HFF-Myc (cell line): ENCODE measurements around the gene MARK4.

Experiments
- DNase-seq: peaks from one replicate; pipeline ENCODE4 v3.0.0-alpha.2; 2011; ENCODE audit warnings: low read depth; ENCODE audit errors: extremely low read depth
- H3K4me3 ChIP-seq: replicated peaks from 2 replicates; pipeline ENCODE4 v1.5.1; 2011; ENCODE audit warnings: low read depth, mild to moderate bottlenecking, control low read depth, low read length
- TF ChIP-seq, protein P1 (sequence below): IDR thresholded peaks from 2 replicates; pipeline ENCODE4 v1.5.1; 2012; ENCODE audit warnings: mild to moderate bottlenecking, low read depth, low read length, control low read depth; ENCODE audit errors: missing control alignments

The MARK4 gene

GRCh38 chr19:45271098-45271734 lies 20.1 kb downstream of the MARK4 start:
- DNase-seq: no peak
- H3K4me3 ChIP-seq: no peak overlapping the region
- TF ChIP-seq, protein P1, sequence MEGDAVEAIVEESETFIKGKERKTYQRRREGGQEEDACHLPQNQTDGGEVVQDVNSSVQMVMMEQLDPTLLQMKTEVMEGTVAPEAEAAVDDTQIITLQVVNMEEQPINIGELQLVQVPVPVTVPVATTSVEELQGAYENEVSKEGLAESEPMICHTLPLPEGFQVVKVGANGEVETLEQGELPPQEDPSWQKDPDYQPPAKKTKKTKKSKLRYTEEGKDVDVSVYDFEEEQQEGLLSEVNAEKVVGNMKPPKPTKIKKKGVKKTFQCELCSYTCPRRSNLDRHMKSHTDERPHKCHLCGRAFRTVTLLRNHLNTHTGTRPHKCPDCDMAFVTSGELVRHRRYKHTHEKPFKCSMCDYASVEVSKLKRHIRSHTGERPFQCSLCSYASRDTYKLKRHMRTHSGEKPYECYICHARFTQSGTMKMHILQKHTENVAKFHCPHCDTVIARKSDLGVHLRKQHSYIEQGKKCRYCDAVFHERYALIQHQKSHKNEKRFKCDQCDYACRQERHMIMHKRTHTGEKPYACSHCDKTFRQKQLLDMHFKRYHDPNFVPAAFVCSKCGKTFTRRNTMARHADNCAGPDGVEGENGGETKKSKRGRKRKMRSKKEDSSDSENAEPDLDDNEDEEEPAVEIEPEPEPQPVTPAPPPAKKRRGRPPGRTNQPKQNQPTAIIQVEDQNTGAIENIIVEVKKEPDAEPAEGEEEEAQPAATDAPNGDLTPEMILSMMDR: no peak

- TF ChIP-seq, protein P1: no peak
- H3K4me3 ChIP-seq: no peak overlapping the region
- no peak for DNase-seq
These were observed 20.7 kb downstream of the MARK4 start for GRCh38 chr19:45271735-45272108.

GRCh38 chr19:45273521-45273855 lies 22.4 kb downstream of the MARK4 start:
- no peak for DNase-seq
- TF ChIP-seq, protein P1: no peak

DNA sequence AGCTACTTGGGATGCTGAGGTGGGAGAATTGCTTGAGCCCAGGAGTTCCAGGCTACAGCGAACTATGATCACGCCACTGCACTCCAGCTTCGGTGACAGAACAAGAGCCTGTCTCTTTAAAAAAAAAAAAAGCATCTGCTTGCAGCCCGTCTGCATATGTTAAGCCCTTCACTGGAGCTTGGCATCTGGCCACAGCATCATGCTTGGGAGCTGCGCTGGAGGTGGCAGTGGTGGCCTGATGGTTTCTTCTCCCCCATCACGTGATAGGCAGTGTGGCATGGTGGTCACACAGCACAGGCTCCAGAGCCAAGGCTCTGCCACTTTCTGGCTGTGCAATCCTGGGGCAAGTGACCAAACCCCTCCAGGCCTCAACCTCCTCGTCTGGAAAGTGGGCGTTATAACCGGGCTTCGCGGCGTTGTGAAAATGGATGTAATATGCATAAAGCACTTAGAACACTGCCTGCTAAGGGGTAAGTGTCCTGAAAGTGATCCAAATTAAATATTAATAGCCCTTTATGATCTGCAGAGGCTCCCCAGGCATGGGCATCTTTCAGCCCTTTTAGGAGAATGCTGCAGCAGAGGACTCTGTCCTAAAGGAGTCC lies 24.4 kb downstream of the MARK4 start:
- peak; percentile 52 for DNase-seq
- TF ChIP-seq, protein P1: no peak
- no peak overlapping the region for H3K4me3 ChIP-seq

More at GRCh38 chr19:45273521-45273855, 22.4 kb downstream of the MARK4 start:
- H3K4me3 ChIP-seq: no peak overlapping the region

DNA sequence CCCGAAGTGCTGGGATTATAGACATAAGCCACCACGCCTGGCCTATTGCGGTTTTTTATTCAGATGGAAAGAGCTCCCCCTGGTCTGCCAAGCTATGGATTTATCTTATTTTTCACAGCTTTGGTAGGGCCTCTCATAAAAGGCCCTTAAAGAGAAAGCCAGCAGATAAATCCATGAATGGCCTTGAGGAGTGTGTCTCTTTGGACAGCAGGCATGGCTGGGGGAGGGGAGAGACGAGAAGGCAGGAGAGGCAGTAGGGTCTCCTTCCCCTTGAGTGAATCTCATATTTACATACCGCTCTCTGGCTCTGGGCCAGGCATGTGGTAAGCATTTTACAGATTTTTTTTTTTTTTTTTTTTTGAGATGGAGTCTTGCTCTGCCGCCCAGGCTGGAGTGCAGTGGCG lies 25.2 kb downstream of the MARK4 start:
- TF ChIP-seq, protein P1: no peak
- DNase-seq: peak; percentile 10
- H3K4me3 ChIP-seq: no peak overlapping the region

DNA sequence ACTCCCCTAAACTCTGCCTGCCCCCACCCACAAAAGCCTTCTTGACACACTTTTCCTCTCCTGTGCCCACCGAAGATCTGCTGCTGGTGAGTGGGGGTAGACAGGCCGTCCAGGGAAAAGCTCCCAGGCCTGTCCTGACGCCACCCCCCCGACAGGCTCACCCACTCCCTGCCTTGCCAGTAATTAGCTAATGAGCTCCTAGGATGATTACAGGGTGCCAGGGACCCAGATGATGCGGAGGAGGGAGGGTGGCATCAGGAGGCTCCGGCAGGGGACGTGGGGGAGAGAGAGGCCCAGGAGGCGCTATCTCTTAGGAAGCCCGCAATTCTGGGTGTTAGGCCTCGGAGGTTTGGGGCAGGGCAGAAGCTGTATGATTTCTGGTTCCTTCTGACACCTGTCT lies 27.0 kb downstream of the MARK4 start:
- TF ChIP-seq, protein P1: no peak
- no peak for DNase-seq
- no peak overlapping the region for H3K4me3 ChIP-seq

- H3K4me3 ChIP-seq: no peak overlapping the region
- no peak for DNase-seq
- TF ChIP-seq, protein P1: no peak
These were observed 28.6 kb downstream of the MARK4 start for GRCh38 chr19:45279587-45280192.
